H1 (cell line): ENCODE results near the gene SLC43A2. TPM values are rescaled to one million over a fixed set of nuclear protein-coding genes. Genes with fewer than 3 reads are reported as not detected.

Source experiments
- PHF8 ChIP-seq: fragments of 200-600 bp; sonication (generic); conservative IDR thresholded peaks from 2 replicates; pipeline ENCODE4 v1.7.1; 2012; ENCODE audit warnings: low read depth, mild to moderate bottlenecking, inconsistent platforms, low read length, moderate library complexity
- RNF2 ChIP-seq: fragments of 200-900, 300-1000 bp; sonication (generic); IDR thresholded peaks from 2 replicates; pipeline ENCODE4 v1.7.1; 2016; ENCODE audit warnings: borderline replicate concordance, low read depth, mild to moderate bottlenecking, antibody characterized with exemption, low read length; ENCODE audit not compliant: poor library complexity, severe bottlenecking; ENCODE audit errors: missing control alignments
- SIRT6 ChIP-seq: IDR thresholded peaks from one replicate; pipeline ENCODE4 v1.7.1; 2012; ENCODE audit warnings: low read length, inconsistent platforms
- polyA plus RNA-seq, 7 experiments: library from polyadenylated mRNA; depleted of rRNA in 3 of 7; stranded (reverse) in 5 of 7; unstranded in 2 of 7; fragments of >200 nt in 5 of 7; fragments of 200-250 nt in 2 of 7; gene quantifications; 1 replicate in 5 of 7; 2 replicates in 1 of 7; 4 replicates in 1 of 7; pipeline versions ENCODE4 v1.2.1 to v1.2.3, GENCODE V29; 2011 to 2013; ENCODE audit warnings: missing spikeins in 2 of 7, mixed read lengths in 2 of 7
- total RNA-seq: library from RNA; stranded (reverse); fragmentation: NEBNext Ultra II Directional; extraction: Animal tissue kit (Norgen Biotek cat#: 25700); gene quantifications from 2 replicates; pipeline ENCODE4 v1.2.1, GENCODE V29; 2021

SLC43A2 gene
- total and polyA plus RNA-seq, 2 of the 8 experiments (the other 6 are each of a cell fraction or from before 2014, with no cell fraction given), result 6.6 to 10.5 TPM

- TF ChIP-seq RNF2, result no peak
- no peak for TF ChIP-seq SIRT6
- TF ChIP-seq PHF8, result no peak
Observed at GRCh38 chr17:1629504-1630310, 1.1 kb upstream of the SLC43A2 start (continued).
